GM19099 (cell line): Measurements from ENCODE around the gene ZNF17.

Experiments used
- POLR2A ChIP-seq: IDR thresholded peaks from 3 replicates; pipeline ENCODE4 v1.6.1; 2011; ENCODE audit warnings: low read depth; ENCODE audit not compliant: insufficient read length; ENCODE audit errors: extremely low read depth

ZNF17 gene

GRCh38 chr19:57465680-57466381 lies 54.9 kb downstream of the ZNF17 start:
- TF ChIP-seq POLR2A, result no peak

GRCh38 chr19:57466489-57466888 lies 55.5 kb downstream of the ZNF17 start:
- no peak for TF ChIP-seq POLR2A
